Measurements from ENCODE around the gene BABAM2. TPM values are rescaled to one million over a fixed set of nuclear protein-coding genes. Genes with fewer than 3 reads are reported as not detected.
A peak's percentile ranks its signal among the peaks of the same experiment; 100 is the strongest.

BABAM2 gene
- total and polyA plus RNA-seq, 11 donors = 22.2 to 75.1 (median 62.5) TPM

GRCh38 chr2:27989149-27989548 lies 98.6 kb downstream of the BABAM2 start:
- TF ChIP-seq CTCF (IDR thresholded peaks at IDR 0.05) (no peak), POLR2A (IDR thresholded peaks at IDR 0.05) (no peak)
- Histone ChIP-seq H3K4me1 (peaks cover 0 to 39% (median 21%) of the 10 kb centered on the region in 12 donors), H3K27ac (peak overlapping the region in 1 of 12 donors; percentile 2), H3K36me3 (no peaks in the 10 kb centered on the region), H3K9me3 (no peaks in the 10 kb centered on the region), H3K27me3 (no peaks in the 10 kb centered on the region), H3K4me3 (no peak overlapping the region)
- no peak for ATAC-seq
- 94 to 99% (median 96%) methylated on average over 2 of the region's 2 CpGs for WGBS, 4 donors
- no peak for DNase-seq
- intact Hi-C loops (cut with DNase I) = no loop called here

- 76 to 84% (median 81%) methylated on average over 4 of the region's 4 CpGs for WGBS, 4 donors
- intact Hi-C loops (cut with DNase I) = loop anchor here in 2 of 10 donors (5.0 kb wide), 1 partner anchor 33 kb away; no protein-coding TSS in a partner anchor
- DNase-seq (no peak), ATAC-seq (no peak)
- TF ChIP-seq POLR2A (IDR thresholded peaks at IDR 0.05) (no peak), CTCF (IDR thresholded peaks at IDR 0.05) (no peak)
- Histone ChIP-seq H3K27me3 (no peaks in the 10 kb centered on the region), H3K4me1 (peaks cover 0 to 39% (median 21%) of the 10 kb centered on the region in 12 donors), H3K27ac (no peak overlapping the region), H3K4me3 (no peak overlapping the region), H3K36me3 (peaks cover 0 to under 1% (median 0%) of the 10 kb centered on the region in 9 donors), H3K9me3 (no peaks in the 10 kb centered on the region)
Measured at GRCh38 chr2:27990030-27990590, 99.6 kb downstream of the BABAM2 start.

- no peaks in the 10 kb centered on the region for H3K27me3 ChIP-seq
- H3K27ac ChIP-seq = no peak overlapping the region
- TF ChIP-seq CTCF (IDR thresholded peaks at IDR 0.05) (no peak), POLR2A (IDR thresholded peaks at IDR 0.05) (no peak)
- intact Hi-C loops (cut with DNase I) = loop anchor here in 2 of 10 donors (5.0 kb wide), 1 partner anchor 34 kb away; no protein-coding TSS in a partner anchor
- H3K36me3 ChIP-seq = peaks cover 0 to 10% (median 0%) of the 10 kb centered on the region in 9 donors
- no peak overlapping the region for H3K4me3 ChIP-seq
- no peaks in the 10 kb centered on the region for H3K9me3 ChIP-seq
- no peak for DNase-seq
- ATAC-seq = no peak
- peaks cover 0 to 39% (median 21%) of the 10 kb centered on the region in 12 donors for H3K4me1 ChIP-seq
- WGBS, 4 donors = 61 to 76% (median 73%) methylated on average over 1 of the region's 1 CpG
Measured at GRCh38 chr2:27991146-27991545, 100.6 kb downstream of the BABAM2 start.

- Histone ChIP-seq H3K4me3 (no peak overlapping the region), H3K9me3 (no peaks in the 10 kb centered on the region), H3K4me1 (peaks cover 0 to 37% (median 20%) of the 10 kb centered on the region in 12 donors), H3K27me3 (no peaks in the 10 kb centered on the region), H3K27ac (peak overlapping the region in 1 of 12 donors; percentile 9), H3K36me3 (peaks cover 0 to 10% (median 0%) of the 10 kb centered on the region in 9 donors)
- DNase-seq = no peak
- intact Hi-C loops (cut with DNase I) = loop anchor here in 2 of 10 donors (5.0 kb wide), 1 partner anchor 36 kb away; no protein-coding TSS in a partner anchor
- ATAC-seq = peak in 3 of 4 donors; percentile 48 to 67 (median 63)
- TF ChIP-seq CTCF (IDR thresholded peaks at IDR 0.05) (no peak), POLR2A (IDR thresholded peaks at IDR 0.05) (no peak)
Measured at GRCh38 chr2:27992787-27993401, 102.4 kb downstream of the BABAM2 start.

All from heart left ventricle (tissue), 16 donors.